GM12878 (cell line): ENCODE results near the gene MTSS2. TPM values are rescaled to one million over a fixed set of nuclear protein-coding genes. Genes with fewer than 3 reads are reported as not detected.

Source experiments
- ATAC-seq: fragments of 200-7000 bp; cut with Tn5 transposase; 3 replicates; pipeline ENCODE4 v1.9.1; 2020; ENCODE audit warnings: mild to moderate bottlenecking, moderate library complexity
- BruUV-seq: library from RNA; stranded (reverse); fragments of 400-500 nt; replicated peaks from 2 replicates; lab custom pipeline; 2021; lab: Mats Ljungman, UMichigan
- CTCF ChIA-PET: fragments of 300-600 bp; sonication (Branson Sonifier 250); formaldehyde crosslinking; extraction: SDS; loops from one replicate; lab custom pipeline; 2021; ENCODE audit warnings: inconsistent platforms; lab: Yijun Ruan, JAX
- POLR2A ChIA-PET: fragments of 350-600 bp; formaldehyde crosslinking; extraction: SDS; loops from one replicate; lab custom pipeline; 2021; ENCODE audit warnings: inconsistent platforms; lab: Charles Lee
- RAD21 ChIA-PET: fragments of 300-600 bp; sonication (Branson Sonifier 250); formaldehyde crosslinking; loops from one replicate; lab custom pipeline; 2023; ENCODE audit warnings: antibody characterized with exemption; ENCODE audit not compliant: unreplicated experiment; lab: Charles Lee
- SMC1A ChIA-PET: fragments of 300-600 bp; sonication (Branson Sonifier 250); formaldehyde crosslinking; loops from one replicate; lab custom pipeline; 2023; ENCODE audit not compliant: unreplicated experiment, uncharacterized antibody; lab: Charles Lee
- DNase-seq: peaks from one replicate; pipeline ENCODE4 v3.0.0-alpha.2; 2011; ENCODE audit warnings: low read depth, low spot score
- FAIRE-seq: peaks from 3 replicates; lab custom pipeline; 2011; peaks lifted over from hg19 to GRCh38; lab: Jason Lieb, UNC
- H2AFZ ChIP-seq: 2 replicates; pipeline ENCODE4 v1.6.0; 2011; ENCODE audit warnings: low read depth, low read length, control low read depth; ENCODE audit not compliant: control insufficient read depth
- H3K27ac ChIP-seq: 2 replicates; pipeline ENCODE4 v1.5.1; 2011; ENCODE audit warnings: control low read depth; ENCODE audit not compliant: control insufficient read depth, insufficient read depth
- H3K27me3 ChIP-seq, 2 experiments: replicated peaks in 1 of 2; 2 replicates each; pipeline versions ENCODE4 v1.6.0 to v1.6.1; 2011; ENCODE audit warnings: low read length in 1 of 2; ENCODE audit not compliant: control insufficient read depth in 2 of 2, insufficient read depth in 2 of 2
- H3K36me3 ChIP-seq, 2 experiments: 2 replicates each; pipeline ENCODE4 v1.5.1; 2011; ENCODE audit warnings: low read length in 1 of 2; ENCODE audit not compliant: control insufficient read depth in 2 of 2, insufficient read depth in 2 of 2
- H3K4me1 ChIP-seq: 2 replicates; pipeline ENCODE4 v1.6.1; 2011; ENCODE audit warnings: mild to moderate bottlenecking, low read length, moderate library complexity, mixed read lengths; ENCODE audit not compliant: control insufficient read depth, insufficient read depth
- H3K4me2 ChIP-seq: 2 replicates; pipeline ENCODE4 v1.6.0; 2011; ENCODE audit warnings: control low read depth; ENCODE audit not compliant: control insufficient read depth, insufficient read depth
- H3K4me3 ChIP-seq: fragments of 200-600 bp; sonication (generic); 2 replicates; pipeline ENCODE4 v1.5.1; 2016
- H3K79me2 ChIP-seq: 2 replicates; pipeline ENCODE4 v1.6.0; 2011; ENCODE audit warnings: low read length; ENCODE audit not compliant: control insufficient read depth, insufficient read depth
- H3K9ac ChIP-seq: 2 replicates; pipeline ENCODE4 v1.8.0; 2011; ENCODE audit warnings: low read length, control low read depth, mixed read lengths; ENCODE audit not compliant: control insufficient read depth, insufficient read depth
- H3K9me3 ChIP-seq: replicated peaks from 3 replicates; pipeline ENCODE4 v1.5.1; 2011; ENCODE audit warnings: mild to moderate bottlenecking, low read length; ENCODE audit not compliant: control insufficient read depth, insufficient read depth
- H4K20me1 ChIP-seq: 2 replicates; pipeline ENCODE4 v1.6.0; 2011; ENCODE audit not compliant: control insufficient read depth, insufficient read depth
- ATF7 ChIP-seq: fragments of 450-650 bp; IDR thresholded peaks from 2 replicates; pipeline ENCODE4 v1.6.1; 2016; ENCODE audit warnings: low read depth, mild to moderate bottlenecking
- BRCA1 ChIP-seq: IDR thresholded peaks from 2 replicates; pipeline ENCODE4 v1.6.1; 2011; ENCODE audit warnings: low read depth, low read length, improper control_type of control experiment
- MXI1 ChIP-seq: fragments of 150-350 bp; IDR thresholded peaks from 2 replicates; pipeline ENCODE4 v1.6.1; 2011; ENCODE audit warnings: low read depth, mild to moderate bottlenecking, inconsistent platforms, low read length, improper control_type of control experiment
- MYC ChIP-seq: IDR thresholded peaks from 2 replicates; pipeline ENCODE4 v1.6.1; 2011; ENCODE audit warnings: mild to moderate bottlenecking, low read length, moderate library complexity, inconsistent platforms; ENCODE audit not compliant: insufficient read depth, insufficient replicate concordance, insufficient read length, severe bottlenecking
- TCF3 ChIP-seq: IDR thresholded peaks from 2 replicates; pipeline ENCODE4 v1.6.1; 2012; ENCODE audit warnings: low read depth, mild to moderate bottlenecking, low read length, borderline replicate concordance; ENCODE audit not compliant: insufficient read depth
- ZBTB11 ChIP-seq: fragments of 450-650 bp; formaldehyde crosslinking; IDR thresholded peaks from 2 replicates; pipeline ENCODE4 v1.5.0; 2022; ENCODE audit warnings: mild to moderate bottlenecking, missing genetic modification characterization
- ZNF24 ChIP-seq: fragments of 450-650 bp; IDR thresholded peaks from 2 replicates; pipeline ENCODE4 v1.6.1; 2017; ENCODE audit warnings: antibody characterized with exemption, mild to moderate bottlenecking
- WGBS: methylation state at CpG from one replicate; pipeline ENCODE4 v1.1.6; 2016; ENCODE audit warnings: low lambda C conversion rate; ENCODE audit not compliant: insufficient replicate concordance, insufficient coverage; ENCODE audit errors: missing lambda C conversion rate; 5-methylcytosine and 5-hydroxymethylcytosine counted together
- in situ Hi-C: fragments of 300-500 bp; cut with MboI; formaldehyde crosslinking; loops from 9 replicates; pipeline ENCODE4 v1.14.3; 2018; ENCODE audit warnings: mixed read lengths
- intact Hi-C: fragments of 100-400 bp; cut with micrococcal nuclease; formaldehyde crosslinking; loops from one replicate; pipeline ENCODE4 v1.14.2; 2022; ENCODE audit not compliant: unreplicated experiment
- polyA plus RNA-seq, 11 experiments: library from polyadenylated mRNA; depleted of rRNA in 4 of 11; unstranded in 6 of 11; stranded (reverse) in 5 of 11; fragments of >200 nt; fragmentation: Nextera tagmentation in 4 of 11; fragmentation: Illumina TruSeq in 1 of 11; extraction: Ambion mirVana in 4 of 11; extraction: Trizol in 1 of 11; gene quantifications; 1 replicate in 1 of 11; 2 replicates in 10 of 11; pipeline versions ENCODE4 v1.2.1 to v1.2.3, GENCODE V29; 2011 to 2016; ENCODE audit warnings: inconsistent platforms in 2 of 11, missing spikeins in 2 of 11, low read depth in 1 of 11
- total RNA-seq, 4 experiments: library from RNA; depleted of rRNA in 3 of 4; stranded (reverse); fragments of >200 nt in 3 of 4; fragmentation: Illumina TruSeq in 1 of 4; extraction: Trizol in 1 of 4; gene quantifications; 2 replicates each; pipeline versions ENCODE4 v1.2.1 to v1.2.3, GENCODE V29; 2013 to 2021

Gene MTSS2
- total and polyA plus RNA-seq, 10 of the 15 experiments (the other 5 are each of a cell fraction or from before 2014, with no cell fraction given), result under 0.01 to 0.51 (median 0.14) TPM; not detected in 4

- Histone ChIP-seq H3K4me1 (no peaks in the 10 kb centered on the region), H3K27me3 (no peaks in the 10 kb centered on the region), H3K79me2 (no peaks in the 10 kb centered on the region), H3K4me3 (no peak overlapping the region), H3K36me3 (no peaks in the 10 kb centered on the region), H3K9ac (no peak overlapping the region), H4K20me1 (no peaks in the 10 kb centered on the region), H3K9me3 (no peaks in the 10 kb centered on the region), H2AFZ (no peak overlapping the region), H3K4me2 (no peak overlapping the region), H3K27ac (no peak overlapping the region)
- ChIA-PET SMC1A (interaction anchor here (0.9 to 1.0 kb wide), 2 partner anchors 91 to 94 kb away, joined by 3 read pairs; no protein-coding TSS in a partner anchor), RAD21 (no interaction called here), POLR2A (no interaction called here), CTCF (interaction anchor here (1.3 to 2.1 kb wide), 2 partner anchors 91 to 92 kb away, joined by 3 to 5 read pairs; no protein-coding TSS in a partner anchor)
- in situ Hi-C loops (no loop called here), intact Hi-C loops (no loop called here)
- FAIRE-seq (no peak), ATAC-seq (no peak), DNase-seq (no peak)
- BruUV-seq, result no TSS peak
- WGBS, result 53% methylated on average over 20 of the region's 31 CpGs
- TF ChIP-seq BRCA1 (no peak), ZNF24 (no peak)
Observed at GRCh38 chr16:70678898-70679670, 6.8 kb downstream of the MTSS2 start.

GRCh38 chr16:70678121-70678897 lies 7.5 kb downstream of the MTSS2 start:
- H3K36me3 ChIP-seq, result no peaks in the 10 kb centered on the region
- CTCF ChIA-PET, result interaction anchor here (0.5 to 2.1 kb wide), 3 partner anchors 92 to 1823 kb away, joined by 3 to 5 read pairs (median 3); no protein-coding TSS in a partner anchor
- in situ Hi-C loops, result no loop called here
- no peak for ATAC-seq
- no peaks in the 10 kb centered on the region for H3K79me2 ChIP-seq
- RAD21 ChIA-PET, result no interaction called here
- no peak for DNase-seq
- H3K9ac ChIP-seq, result no peak overlapping the region
- no peak overlapping the region for H3K4me3 ChIP-seq
- no peak for FAIRE-seq
- BruUV-seq, result no TSS peak
- H3K27ac ChIP-seq, result no peak overlapping the region
- H4K20me1 ChIP-seq, result no peaks in the 10 kb centered on the region
- SMC1A ChIA-PET, result interaction anchor here (0.9 to 1.0 kb wide), 2 partner anchors 92 to 94 kb away, joined by 3 read pairs; no protein-coding TSS in a partner anchor
- no peaks in the 10 kb centered on the region for H3K4me1 ChIP-seq
- POLR2A ChIA-PET, result no interaction called here
- no peaks in the 10 kb centered on the region for H3K9me3 ChIP-seq
- no peak overlapping the region for H2AFZ ChIP-seq
- intact Hi-C loops, result no loop called here
- TF ChIP-seq ZBTB11 (CRISPR knock-in tag) (no peak), TCF3 (no peak), MXI1 (no peak), MYC (no peak), ATF7 (no peak)
- no peaks in the 10 kb centered on the region for H3K27me3 ChIP-seq
- no peak overlapping the region for H3K4me2 ChIP-seq
- 64% methylated on average over 22 of the region's 22 CpGs for WGBS
